ENCODE results near the gene HIF3A.
"Not testable (repeated sequence)": the region's sequence is repeated elsewhere in the genome, so short reads cannot be mapped to it uniquely, and the experiment has no call there.

Gene HIF3A

DNA sequence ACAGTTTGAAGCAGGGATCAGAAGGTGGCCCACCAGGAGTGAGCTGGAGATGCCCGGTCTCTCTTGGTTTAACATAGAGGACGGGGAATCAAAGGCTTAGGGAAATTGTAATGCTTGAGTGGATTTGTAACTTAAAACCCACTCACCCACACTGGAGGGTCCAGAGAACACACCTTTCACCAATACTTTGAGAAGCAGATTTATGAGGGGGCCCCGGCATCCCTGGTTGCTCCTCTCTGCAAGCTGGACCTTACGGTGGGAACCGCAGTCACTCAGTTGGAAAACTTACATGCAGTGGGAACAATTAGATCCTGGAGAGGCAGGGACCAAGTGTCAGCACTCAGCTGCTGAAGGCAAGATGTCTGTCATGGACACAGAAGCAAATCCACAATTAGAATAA, 70.6 kb downstream of the HIF3A start:
- H3K4me3 Mint-ChIP-seq = no peak overlapping the region
- peaks cover 21 to 31% of the 10 kb centered on the region in 2 donors for H3K4me1 Mint-ChIP-seq

DNA sequence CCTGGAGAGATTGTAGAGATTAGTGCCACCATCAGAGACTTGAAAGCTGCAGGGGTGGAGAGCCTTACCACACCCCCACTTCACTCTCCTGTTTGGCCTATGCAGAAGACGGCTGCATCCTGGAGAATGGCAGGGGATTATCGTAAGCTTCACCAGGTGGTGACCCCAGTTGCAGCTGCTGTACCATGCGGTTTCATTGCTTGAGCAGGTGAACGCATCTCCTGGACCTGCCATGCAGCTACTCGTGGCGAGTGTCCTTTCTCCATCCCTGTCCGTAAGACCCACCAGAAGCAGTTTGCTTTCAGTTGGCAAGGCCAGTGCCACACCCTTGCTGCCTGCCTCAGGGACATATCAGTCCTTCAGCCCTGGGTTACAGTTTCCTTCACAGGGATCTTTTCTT, 71.3 kb downstream of the HIF3A start:
- ATAC-seq (replicated peaks) = no peak
- H3K27me3 Mint-ChIP-seq = no peaks in the 10 kb centered on the region
- H3K4me1 Mint-ChIP-seq = peaks cover 23 to 31% of the 10 kb centered on the region in 2 donors
- no peak overlapping the region for H3K4me3 Mint-ChIP-seq
- peaks cover 19 to 56% of the 10 kb centered on the region in 2 donors for H3K36me3 Mint-ChIP-seq
- no peak for DNase-seq
- H3K9me3 Mint-ChIP-seq = no peaks in the 10 kb centered on the region
- no peak overlapping the region for H3K27ac Mint-ChIP-seq

More for the DNA sequence above, 70.6 kb downstream of the HIF3A start:
- no peaks in the 10 kb centered on the region for H3K27me3 Mint-ChIP-seq
- ATAC-seq (replicated peaks) (no peak), DNase-seq (no peak)
- no peaks in the 10 kb centered on the region for H3K9me3 Mint-ChIP-seq
- peaks cover 19 to 56% of the 10 kb centered on the region in 2 donors for H3K36me3 Mint-ChIP-seq
- H3K27ac Mint-ChIP-seq = no peak overlapping the region

DNA sequence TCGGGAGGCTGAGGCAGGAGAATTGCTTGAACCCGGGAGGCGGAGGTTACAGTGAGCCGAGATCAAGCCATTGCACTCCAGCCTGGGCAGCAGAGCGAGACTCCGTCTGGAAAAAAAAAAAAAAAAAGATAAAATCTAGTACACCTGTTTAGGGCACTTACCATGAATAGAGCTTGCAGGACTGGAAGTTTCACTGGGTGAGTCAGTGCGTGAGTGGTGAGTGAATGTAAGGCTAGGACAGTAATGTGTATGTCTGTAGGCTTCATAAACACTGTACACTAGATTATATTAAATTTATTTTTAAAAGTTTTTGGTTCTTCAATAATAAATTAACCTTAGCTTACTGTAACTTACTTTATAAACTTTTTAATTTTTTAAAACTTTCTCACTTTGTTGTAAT, 73.0 kb downstream of the HIF3A start:
- ATAC-seq (replicated peaks) (peak; percentile 37 to 52), DNase-seq (no peak)
- Mint-ChIP-seq H3K4me3 (no peak overlapping the region), H3K4me1 (peaks cover 23 to 29% of the 10 kb centered on the region in 2 donors), H3K9me3 (no peaks in the 10 kb centered on the region), H3K27me3 (no peaks in the 10 kb centered on the region), H3K36me3 (peaks cover 14 to 45% of the 10 kb centered on the region in 2 donors), H3K27ac (no peak overlapping the region)

DNA sequence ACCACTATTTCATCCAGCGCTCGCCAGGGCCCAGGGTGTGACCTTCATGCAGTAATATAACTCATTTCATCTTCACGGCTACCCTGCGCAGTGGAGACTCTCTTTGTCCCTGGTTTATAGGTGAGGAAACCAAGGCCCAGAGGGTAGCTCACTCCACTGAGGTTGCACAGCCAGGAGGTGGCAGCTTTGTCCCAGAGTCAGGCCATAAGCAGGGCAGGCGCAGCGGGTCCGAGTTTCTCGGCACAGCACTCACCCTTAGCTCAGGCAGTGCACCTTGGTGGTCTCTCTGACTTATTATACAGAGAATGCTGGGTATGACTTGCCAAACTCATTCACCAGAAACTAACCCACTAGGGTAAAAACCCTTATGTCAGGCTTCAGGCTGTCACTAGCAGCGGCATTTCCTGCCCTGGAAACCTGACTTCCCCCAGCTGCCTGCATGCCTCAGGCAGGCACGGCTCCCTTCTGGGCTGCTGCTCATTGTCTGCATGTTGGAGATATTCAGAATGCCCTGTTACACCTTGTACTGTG, 74.6 kb downstream of the HIF3A start:
- Mint-ChIP-seq H3K27ac (peak overlapping the region; percentile 51), H3K4me3 (no peak overlapping the region), H3K9me3 (no peaks in the 10 kb centered on the region), H3K4me1 (peaks cover 23 to 29% of the 10 kb centered on the region in 2 donors), H3K27me3 (no peaks in the 10 kb centered on the region), H3K36me3 (peaks cover 24 to 48% of the 10 kb centered on the region in 2 donors)
- peak; percentile 82 to 88 for ATAC-seq (replicated peaks)
- no peak for DNase-seq

DNA sequence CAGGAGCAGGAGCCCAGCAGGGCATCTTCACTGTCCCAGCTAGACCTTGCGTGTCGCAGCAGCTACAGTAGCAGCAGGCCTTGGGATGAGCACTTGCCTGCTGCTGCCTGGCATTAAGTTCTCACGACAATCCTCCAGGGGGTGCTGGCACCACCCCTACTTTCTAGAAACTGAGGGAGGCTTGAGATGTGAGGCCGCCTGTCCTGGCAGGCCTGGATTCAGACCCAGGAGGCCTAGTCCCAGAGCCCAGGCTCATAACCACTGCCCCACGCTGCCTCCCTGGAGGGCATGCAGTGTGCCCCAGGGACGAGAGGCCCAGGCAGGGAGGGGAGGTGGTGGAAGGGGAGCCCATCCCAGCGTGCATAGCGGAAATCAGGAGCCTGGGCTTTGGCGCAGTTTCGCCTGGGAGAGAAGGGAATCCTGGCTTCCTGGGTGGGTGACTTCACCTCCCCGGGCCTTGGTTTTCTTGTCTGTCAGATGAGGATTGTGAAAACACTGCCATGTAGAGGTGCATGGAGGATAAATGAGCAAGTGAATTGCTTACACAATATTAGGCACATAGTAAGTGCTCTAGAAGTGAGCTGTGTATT, 76.2 kb downstream of the HIF3A start:
- no peak for ATAC-seq (replicated peaks)
- Mint-ChIP-seq H3K27ac (no peak overlapping the region), H3K4me1 (peaks cover 21 to 29% of the 10 kb centered on the region in 2 donors), H3K36me3 (peaks cover 33 to 51% of the 10 kb centered on the region in 2 donors), H3K4me3 (no peak overlapping the region), H3K9me3 (no peaks in the 10 kb centered on the region), H3K27me3 (no peaks in the 10 kb centered on the region)
- DNase-seq = no peak

DNA sequence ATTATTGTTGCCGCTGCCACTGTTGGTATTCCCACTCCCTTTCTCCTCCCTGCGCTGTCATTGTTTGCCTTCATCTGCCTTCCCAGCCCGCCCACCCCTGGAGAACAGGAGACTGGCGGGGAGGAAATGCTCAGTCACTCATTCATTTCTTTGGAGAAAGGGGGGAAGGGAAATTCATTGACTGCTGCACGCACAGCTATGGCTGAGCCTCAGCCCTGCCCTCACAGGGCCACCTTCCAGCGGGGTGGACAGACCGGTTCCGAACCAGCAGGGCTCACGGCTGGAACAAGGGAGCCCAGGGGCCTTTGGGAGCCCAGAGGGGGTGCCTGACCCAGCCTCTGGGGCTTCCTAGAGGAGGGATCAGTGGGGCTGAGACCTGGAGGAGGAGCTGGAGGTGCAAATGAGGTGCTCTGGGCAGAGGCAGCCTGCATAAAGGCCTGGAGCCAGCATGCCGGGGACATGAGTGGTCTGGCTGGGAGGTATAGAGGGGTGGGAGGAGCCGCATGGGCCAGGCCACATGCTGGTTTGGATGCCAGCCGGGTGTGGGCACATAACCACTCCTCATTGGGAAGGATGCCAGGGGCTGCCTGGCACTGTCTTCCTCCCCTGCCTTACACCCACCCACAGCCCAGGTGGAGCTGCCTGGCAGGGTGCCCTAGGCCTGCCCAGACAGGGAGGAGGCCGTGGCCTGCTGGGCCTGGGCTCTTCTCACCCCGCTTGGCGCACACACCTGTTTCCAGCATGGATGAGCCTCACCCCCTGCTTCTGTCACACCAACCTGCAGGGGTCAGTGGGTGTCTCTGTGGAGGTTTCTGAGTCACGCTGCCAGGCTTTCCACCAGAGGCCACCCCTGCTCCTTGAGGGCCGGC, 76.9 kb downstream of the HIF3A start:
- H3K27ac Mint-ChIP-seq = peak overlapping the region; percentile 31
- no peak overlapping the region for H3K4me3 Mint-ChIP-seq
- no peak for DNase-seq
- peaks cover 19 to 28% of the 10 kb centered on the region in 2 donors for H3K4me1 Mint-ChIP-seq
- H3K27me3 Mint-ChIP-seq = no peaks in the 10 kb centered on the region
- peaks cover 35 to 57% of the 10 kb centered on the region in 2 donors for H3K36me3 Mint-ChIP-seq
- H3K9me3 Mint-ChIP-seq = no peaks in the 10 kb centered on the region
- no peak for ATAC-seq (replicated peaks)

DNA sequence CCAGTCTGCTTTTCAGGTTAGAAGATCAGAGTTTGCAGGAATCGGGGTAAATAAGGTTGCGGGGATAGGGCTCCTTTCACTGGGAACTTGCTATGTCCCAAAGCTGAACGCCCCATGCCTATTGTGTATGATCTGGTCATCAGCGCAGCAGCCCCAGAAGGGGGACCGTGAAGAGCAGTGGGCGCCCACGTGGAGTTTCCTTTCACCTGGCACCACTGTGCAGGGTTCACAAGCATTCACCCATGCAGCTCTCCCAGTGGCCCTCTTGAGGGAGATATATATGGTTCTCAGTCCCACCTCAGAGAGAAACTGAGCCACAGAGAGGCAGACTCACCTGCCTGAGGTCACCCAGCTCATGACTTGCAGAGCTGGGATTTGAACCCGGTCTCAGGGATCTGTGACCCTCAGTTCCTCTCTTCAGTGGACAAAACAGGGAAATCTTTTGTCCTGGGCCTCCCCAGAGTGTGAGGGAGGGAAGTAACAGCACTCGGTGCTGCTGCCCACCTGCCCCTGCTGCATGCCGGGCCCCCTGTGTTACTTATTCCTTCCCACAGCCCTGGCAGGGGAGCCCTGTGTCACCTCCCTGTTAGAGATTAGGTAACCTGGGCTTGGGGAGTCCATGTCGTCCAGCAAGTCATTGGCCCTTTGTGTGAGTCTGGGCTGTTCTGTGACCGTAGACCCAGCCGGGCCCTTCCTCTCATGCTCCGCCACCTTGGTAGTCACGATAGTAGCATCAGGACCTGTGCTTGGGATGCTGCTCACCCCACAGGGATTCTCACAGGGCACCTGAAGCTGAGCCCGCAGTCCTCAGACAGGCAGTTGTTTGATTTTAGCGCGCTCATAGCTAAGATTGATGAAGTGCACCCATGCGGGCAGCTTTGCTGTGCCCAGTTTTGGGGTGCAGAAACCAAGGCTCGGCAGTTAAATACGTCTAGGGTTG, 78.0 kb downstream of the HIF3A start:
- H3K4me1 Mint-ChIP-seq = peaks cover 16 to 29% of the 10 kb centered on the region in 2 donors
- peak overlapping the region; percentile 51 for H3K27ac Mint-ChIP-seq
- H3K36me3 Mint-ChIP-seq = peaks cover 39 to 60% of the 10 kb centered on the region in 2 donors
- H3K9me3 Mint-ChIP-seq = no peaks in the 10 kb centered on the region
- no peak for ATAC-seq (replicated peaks)
- H3K27me3 Mint-ChIP-seq = no peaks in the 10 kb centered on the region
- no peak overlapping the region for H3K4me3 Mint-ChIP-seq
- no peak for DNase-seq

DNA sequence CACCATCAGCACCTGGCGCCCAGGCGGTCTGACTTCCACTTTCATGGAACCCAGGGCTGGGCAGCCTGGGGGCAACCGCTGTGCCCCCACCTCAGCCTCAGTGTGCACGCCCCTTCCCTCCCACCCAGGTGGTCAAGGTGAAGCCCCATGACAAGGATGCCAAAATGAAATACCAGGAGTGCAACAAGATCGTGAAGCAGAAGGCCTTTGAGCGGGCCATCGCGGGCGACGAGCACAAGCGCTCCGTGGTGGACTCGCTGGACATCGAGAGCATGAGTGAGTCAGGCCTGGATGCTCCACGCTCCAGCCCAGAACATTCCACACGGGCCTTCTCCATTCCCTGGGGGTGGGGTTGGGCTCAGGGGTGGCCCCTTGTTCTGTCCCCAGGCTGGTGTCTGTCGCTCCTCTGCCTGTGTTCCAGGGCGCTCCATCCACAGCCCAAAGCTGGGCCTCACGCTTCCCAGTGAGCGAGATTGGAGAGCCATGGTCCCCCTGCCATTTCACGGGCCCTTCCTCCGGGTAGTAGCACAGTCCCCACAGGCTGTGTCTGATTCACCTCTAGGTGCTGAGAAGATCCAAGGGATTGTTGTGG, 78.7 kb downstream of the HIF3A start:
- Mint-ChIP-seq H3K27ac (peak overlapping the region; percentile 26), H3K36me3 (peaks cover 43 to 63% of the 10 kb centered on the region in 2 donors), H3K4me1 (peaks cover 21 to 36% of the 10 kb centered on the region in 2 donors)
- H3K9me3 Mint-ChIP-seq; H3K4me3 Mint-ChIP-seq; DNase-seq; H3K27me3 Mint-ChIP-seq; ATAC-seq (replicated peaks): not testable (repeated sequence)

DNA sequence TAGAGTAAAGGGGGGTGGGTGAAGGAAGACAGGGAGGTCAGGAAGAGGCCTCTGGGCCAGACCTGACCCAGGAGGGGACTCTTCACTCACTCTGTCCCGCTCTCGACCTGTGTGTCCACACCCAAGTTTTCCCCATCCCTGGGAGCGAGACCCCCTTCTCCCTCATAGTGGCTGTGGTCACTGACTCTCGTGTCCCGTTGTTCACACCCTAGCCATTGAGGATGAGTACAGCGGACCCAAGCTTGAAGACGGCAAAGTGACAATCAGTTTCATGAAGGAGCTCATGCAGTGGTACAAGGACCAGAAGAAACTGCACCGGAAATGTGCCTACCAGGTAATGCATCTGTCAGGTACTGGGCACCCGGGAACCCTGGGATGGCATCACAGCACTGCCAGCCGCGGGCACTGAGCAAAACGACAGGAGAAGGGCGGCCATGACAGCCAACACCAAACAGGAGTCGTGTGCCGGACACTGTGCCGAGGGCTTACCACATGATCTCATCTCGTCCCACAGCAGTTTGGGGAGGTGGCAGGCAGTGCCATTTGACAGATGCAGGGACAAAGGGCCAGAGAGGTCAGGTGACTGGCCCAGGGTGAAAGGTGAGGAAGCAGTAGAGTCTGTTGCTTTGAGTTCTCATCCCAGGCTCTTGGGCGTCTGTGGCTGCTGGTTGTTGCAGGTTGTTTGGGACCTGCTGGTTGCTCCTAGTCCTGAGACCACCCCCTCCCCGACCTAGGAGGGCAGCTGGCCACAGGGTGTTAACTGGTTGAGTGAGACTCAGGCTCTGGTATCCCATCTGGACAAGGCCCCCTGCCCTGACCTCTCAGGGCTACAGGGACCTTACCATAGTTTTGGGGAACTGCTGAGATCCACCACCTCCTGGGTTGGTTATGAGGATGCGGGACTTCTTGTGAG, 79.7 kb downstream of the HIF3A start:
- Mint-ChIP-seq H3K4me1 (peaks cover 19 to 33% of the 10 kb centered on the region in 2 donors), H3K4me3 (no peak overlapping the region), H3K27ac (no peak overlapping the region), H3K27me3 (no peaks in the 10 kb centered on the region), H3K36me3 (peaks cover 45 to 62% of the 10 kb centered on the region in 2 donors), H3K9me3 (no peaks in the 10 kb centered on the region)
- ATAC-seq (replicated peaks) = no peak
- no peak for DNase-seq

DNA sequence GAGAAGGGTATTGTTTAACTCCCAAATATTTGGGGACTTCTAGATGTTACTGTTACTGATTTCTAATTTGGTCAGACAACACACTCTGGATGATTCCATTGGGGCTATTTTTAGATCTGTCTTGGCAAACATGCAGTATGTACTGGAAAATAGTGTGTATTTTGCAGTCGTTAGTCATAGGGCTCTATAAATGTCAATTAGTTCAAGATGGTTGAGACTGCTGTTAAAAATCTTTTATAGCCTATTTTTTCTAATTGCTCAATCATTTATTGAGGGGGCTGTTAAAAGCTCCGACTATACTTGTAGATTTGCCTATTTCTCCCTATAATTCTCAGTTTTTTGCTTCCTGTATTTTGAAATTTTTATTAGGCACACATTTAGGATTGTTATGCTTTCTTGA, 81.4 kb downstream of the HIF3A start:
- H3K4me3 Mint-ChIP-seq = no peak overlapping the region
- H3K27me3 Mint-ChIP-seq = no peaks in the 10 kb centered on the region
- H3K9me3 Mint-ChIP-seq = no peaks in the 10 kb centered on the region
- H3K36me3 Mint-ChIP-seq = peaks cover 56 to 66% of the 10 kb centered on the region in 2 donors
- no peak for DNase-seq
- peaks cover 15 to 26% of the 10 kb centered on the region in 2 donors for H3K4me1 Mint-ChIP-seq
- no peak overlapping the region for H3K27ac Mint-ChIP-seq
- ATAC-seq (replicated peaks) = no peak

DNA sequence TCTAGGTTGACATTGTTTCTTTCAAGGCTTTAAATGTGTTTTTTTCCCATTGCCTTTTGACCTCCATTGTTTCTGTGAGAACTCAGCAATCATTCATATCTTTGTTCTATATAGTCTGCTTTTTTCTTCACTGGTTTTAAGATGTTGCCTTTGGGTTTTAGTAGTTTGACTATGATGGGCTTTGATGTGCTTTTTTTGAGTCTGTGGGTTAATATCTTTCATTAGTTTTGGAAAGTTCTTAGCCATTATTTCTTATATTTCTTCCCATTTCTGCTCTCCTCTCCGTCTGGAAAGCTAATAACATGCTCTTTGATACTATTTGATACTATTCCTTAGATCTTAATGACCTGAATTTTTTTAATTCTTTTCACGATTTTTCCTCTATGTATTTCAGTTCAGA, 83.8 kb downstream of the HIF3A start:
- peak overlapping the region; percentile 22 to 52 for H3K4me3 Mint-ChIP-seq
- peaks cover 15 to 20% of the 10 kb centered on the region in 2 donors for H3K4me1 Mint-ChIP-seq
- DNase-seq (no peak), ATAC-seq (replicated peaks) (no peak)
- peaks cover 68 to 86% of the 10 kb centered on the region in 2 donors for H3K36me3 Mint-ChIP-seq
- H3K27ac Mint-ChIP-seq = peak overlapping the region; percentile 87
- no peaks in the 10 kb centered on the region for H3K9me3 Mint-ChIP-seq
- no peaks in the 10 kb centered on the region for H3K27me3 Mint-ChIP-seq

DNA sequence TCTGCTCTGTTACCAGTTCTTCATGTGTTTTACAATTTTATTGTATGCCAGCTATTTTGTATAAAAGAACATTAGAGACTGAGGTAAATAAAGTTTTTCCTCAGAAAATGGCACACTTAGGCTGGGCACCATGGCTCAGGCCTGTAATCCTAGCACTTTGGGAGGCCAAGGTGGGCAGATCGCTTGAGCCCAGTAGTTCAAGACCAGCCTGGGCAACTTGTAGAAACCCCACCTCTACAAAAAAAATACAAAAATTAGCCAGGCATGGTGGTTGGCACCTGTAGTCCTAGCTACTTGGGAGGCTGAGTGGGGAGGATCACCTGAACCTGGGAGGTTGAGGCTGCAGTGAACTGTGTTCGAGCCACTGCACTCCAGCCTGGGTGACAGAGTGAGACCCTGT, 84.5 kb downstream of the HIF3A start:
- H3K4me3 Mint-ChIP-seq = no peak overlapping the region
- no peak for DNase-seq
- peak overlapping the region; percentile 87 for H3K27ac Mint-ChIP-seq
- H3K36me3 Mint-ChIP-seq = peaks cover 66 to 84% of the 10 kb centered on the region in 2 donors
- H3K4me1 Mint-ChIP-seq = peaks cover 15 to 20% of the 10 kb centered on the region in 2 donors
- H3K27me3 Mint-ChIP-seq = no peaks in the 10 kb centered on the region
- ATAC-seq (replicated peaks) = no peak
- H3K9me3 Mint-ChIP-seq = no peaks in the 10 kb centered on the region
